Medulla oblongata (tissue), 1 donor: ENCODE measurements around the gene PLEKHA6.

Experiments used
- DNase-seq: peaks from one replicate; pipeline ENCODE4 v3.0.0-alpha.2; 2015; ENCODE audit errors: extremely low spot score

PLEKHA6 gene

DNA sequence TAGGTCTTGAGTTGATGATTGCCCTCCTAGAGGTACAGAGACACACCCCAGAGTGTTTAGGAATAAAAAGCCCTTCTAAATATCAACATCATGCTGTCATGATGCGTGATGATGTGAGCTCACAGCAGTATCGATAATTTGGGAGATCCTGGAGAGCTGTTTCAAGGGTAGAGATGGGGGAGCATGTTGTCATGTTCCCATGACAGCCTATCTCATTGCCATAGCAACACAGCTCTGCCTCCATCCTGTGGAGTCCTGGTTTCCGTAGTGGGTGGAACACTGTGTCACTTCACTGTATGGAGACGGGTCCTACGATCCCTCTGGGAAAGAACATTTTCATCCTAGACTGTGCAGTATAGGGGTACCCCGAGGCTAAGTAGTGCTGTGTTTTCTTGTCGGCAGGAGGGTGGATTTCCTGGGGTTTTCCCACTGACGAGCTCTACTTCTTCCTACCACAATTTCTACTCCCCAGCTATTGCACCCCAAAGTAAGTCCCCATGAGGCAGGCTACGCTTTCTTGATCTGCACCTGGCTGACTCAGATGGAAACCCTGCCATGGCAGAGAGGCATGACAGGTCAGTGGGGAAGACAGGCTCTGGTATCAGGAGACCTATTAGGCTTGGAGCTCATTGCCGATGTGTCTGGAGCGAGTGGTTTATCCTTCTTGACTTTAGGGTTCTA is 170.6 kb downstream of the PLEKHA6 start:
- no peak for DNase-seq

DNA sequence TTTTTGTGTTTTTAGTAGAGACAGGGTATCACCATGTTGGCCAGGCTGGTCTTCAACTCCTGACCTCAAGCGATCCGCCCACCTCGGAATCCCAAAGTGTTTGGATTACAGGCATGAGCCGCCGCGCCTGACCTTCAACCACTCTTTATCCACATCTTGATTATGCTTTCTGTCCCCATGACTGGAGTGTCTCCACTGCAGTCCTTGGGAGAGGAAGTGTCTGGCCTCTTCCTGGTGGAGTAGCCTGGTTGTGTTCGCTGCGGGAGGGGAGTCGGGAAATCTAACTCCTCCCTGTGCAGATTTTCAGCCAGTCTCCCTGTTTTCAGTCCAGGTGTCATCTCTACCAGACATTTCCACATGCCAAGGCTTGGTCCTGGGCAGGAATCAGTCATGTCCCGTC is 173.1 kb downstream of the PLEKHA6 start:
- DNase-seq: no peak

- no peak for DNase-seq
Observed at GRCh38 chr1:204181116-204181515, 178.6 kb downstream of the PLEKHA6 start.

DNA sequence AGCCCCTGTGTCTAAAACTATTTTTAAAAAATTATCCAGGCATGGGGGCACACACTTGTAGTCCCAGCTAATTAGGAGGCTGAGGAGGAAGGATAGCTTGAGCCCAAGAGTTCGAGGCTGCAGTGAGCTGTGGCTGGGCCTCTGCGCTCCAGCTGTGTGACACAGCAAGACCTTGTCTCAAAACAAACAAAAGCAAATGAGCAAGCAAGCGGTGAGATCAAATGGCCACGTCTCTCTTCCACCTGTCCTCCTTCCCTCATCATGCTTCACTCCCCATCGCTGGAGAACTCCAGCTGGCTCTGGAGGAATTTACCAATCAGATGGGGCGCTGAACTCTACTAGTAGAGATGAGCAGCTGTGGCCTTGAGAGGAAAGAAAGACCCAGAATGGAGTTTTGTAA is 179.6 kb downstream of the PLEKHA6 start:
- no peak for DNase-seq

- DNase-seq: no peak
Observed at GRCh38 chr1:204178487-204179281, 181.0 kb downstream of the PLEKHA6 start.

GRCh38 chr1:204177133-204177532 is 182.6 kb downstream of the PLEKHA6 start:
- DNase-seq: no peak

DNA sequence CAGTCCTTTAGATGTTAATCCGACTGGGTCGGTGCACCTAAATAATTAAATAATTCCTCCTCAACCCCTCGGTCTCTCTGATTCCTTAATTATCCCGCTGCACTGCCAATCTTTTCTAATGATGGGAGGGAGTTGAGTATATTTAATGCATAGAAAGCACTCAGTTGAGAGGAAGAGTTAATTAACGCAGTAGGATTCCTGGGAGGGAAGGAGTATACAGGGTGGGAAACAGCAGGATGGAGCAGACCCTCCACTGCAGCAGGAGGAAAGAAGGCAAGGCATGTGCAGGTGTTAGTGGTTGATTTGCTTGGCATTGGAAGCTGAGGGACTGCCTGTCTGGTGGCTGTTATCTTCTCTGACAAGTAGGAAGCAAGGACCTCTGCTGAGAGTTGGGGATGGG is 183.7 kb downstream of the PLEKHA6 start:
- DNase-seq: no peak

- no peak for DNase-seq
Observed at GRCh38 chr1:204174958-204175357, 184.8 kb downstream of the PLEKHA6 start.

DNA sequence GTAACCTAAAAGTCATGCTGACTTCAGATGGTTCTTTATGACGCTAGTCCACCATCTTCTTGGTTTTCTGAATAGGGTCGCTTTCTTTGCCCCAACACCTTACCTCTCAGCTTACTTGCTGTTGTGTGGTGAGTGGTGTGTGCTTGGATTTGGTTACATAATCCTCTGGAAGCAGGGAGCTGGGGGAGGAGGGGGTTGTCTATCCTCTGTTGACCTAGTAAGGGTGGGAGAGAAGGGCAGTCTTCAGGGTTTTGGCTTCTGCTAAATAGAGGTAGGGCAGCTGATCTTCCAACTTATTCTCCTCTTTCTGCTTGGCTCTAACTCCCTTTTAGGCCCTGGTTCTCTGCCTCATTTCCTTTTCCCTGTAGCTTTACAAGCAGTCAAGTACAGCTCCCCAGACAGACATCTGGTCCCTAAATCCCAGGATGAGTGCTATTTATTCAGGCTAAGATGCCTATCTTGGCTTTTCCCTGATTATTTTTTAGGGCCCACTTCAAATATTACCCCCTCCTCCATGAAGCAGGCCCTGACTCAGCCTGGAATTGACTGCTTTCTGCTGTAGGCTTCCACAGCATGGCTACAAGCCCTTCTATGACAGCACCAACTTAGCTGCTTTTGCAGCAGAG is 187.2 kb downstream of the PLEKHA6 start:
- peak; percentile 44 for DNase-seq

DNA sequence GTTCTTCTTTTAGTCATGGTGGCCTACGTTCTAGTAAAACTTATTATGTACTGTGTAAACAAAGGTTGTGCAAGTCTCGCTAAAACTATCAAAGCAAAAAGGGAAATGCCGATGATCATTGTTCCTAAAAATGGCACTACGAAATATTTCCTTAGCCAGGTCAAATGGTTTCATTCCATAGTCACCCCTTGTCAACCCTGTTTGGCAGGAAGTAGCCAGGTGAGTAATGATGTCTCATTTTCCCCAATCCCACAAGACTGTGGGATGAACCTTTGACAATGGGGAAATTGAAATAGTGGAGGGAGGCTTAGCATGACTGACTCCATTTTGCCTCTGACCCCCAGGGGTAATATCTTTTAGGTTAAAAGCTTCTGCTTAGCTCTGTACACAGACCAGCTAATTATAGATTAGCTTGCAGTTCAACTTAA is 188.0 kb downstream of the PLEKHA6 start:
- DNase-seq: no peak

DNA sequence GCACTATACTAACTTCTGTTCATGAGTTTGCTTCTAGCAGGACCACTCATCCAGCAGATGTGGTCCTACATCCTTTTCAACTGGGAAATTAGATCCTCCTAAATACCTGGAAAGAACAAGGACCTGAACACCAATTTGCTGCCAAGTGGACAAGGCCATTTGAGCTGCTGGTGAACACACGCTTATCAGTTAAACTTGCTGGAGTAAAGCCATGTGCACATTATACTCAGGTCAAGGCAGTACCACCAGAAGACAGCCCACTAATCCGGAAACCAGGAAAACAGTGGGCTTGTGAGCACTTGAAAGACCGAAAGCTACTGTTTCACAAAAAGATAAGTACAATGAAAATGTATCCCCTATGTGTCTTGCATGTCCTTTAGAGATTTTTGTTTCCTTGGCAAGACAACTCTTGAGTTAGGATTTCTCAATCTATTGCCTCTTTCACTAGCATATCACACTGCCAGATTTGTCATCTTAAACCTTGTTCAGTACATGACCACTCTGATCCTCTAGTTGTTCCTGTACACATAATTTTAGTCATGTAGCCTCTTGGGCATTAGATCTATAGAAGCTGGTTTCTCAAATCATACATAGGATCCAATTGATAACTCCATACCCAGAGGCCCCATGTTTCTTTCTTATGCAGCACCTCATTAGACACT is 189.1 kb downstream of the PLEKHA6 start:
- DNase-seq: no peak

DNA sequence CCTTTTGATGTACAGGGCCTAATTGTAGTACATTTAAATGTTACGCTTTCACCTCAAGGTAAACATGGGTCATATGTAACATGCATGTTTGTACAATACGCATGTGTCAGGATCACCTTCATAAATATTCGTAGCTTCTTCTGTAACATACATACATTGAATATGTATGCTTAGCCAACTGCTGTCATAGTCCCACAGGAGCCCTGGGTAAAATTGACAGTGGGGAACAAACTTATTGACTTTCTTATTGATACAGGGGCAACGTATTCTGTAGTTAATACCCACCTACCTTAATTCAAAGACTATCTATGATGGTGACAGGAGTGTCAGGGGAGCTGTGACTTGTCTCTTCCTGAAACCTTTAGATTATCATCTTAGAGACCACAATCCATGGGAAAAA is 189.9 kb downstream of the PLEKHA6 start:
- no peak for DNase-seq
